Neural progenitor cell (in vitro differentiated cells): ENCODE measurements around the gene TNNT3. TPM values are rescaled to one million over a fixed set of nuclear protein-coding genes. Genes with fewer than 3 reads are reported as not detected.
A peak's percentile ranks its signal among the peaks of the same experiment; 100 is the strongest.

Experiments used
- DNase-seq: peaks from one replicate; pipeline ENCODE4 v3.0.0-alpha.2; 2016; ENCODE audit warnings: low spot score
- H2AFZ ChIP-seq: fragments of 200-600 bp; sonication (generic); replicated peaks from 2 replicates; pipeline ENCODE4 v1.6.1; 2016; ENCODE audit warnings: antibody characterized with exemption
- H3F3A ChIP-seq: fragments of 200-600 bp; sonication (generic); 2 replicates; pipeline ENCODE4 v1.6.1; 2016; ENCODE audit warnings: antibody characterized with exemption, low read depth
- H3K27ac ChIP-seq: fragments of 200-600 bp; sonication (generic); 2 replicates; pipeline ENCODE4 v1.5.1; 2016; ENCODE audit warnings: mild to moderate bottlenecking
- H3K27me3 ChIP-seq: fragments of 200-600 bp; sonication (generic); 2 replicates; pipeline ENCODE4 v1.6.1; 2016; ENCODE audit warnings: mild to moderate bottlenecking, moderate library complexity
- H3K36me3 ChIP-seq: fragments of 200-600 bp; sonication (generic); 2 replicates; pipeline ENCODE4 v1.5.1; 2016
- H3K4me1 ChIP-seq: fragments of 200-600 bp; sonication (generic); 2 replicates; pipeline ENCODE4 v1.6.1; 2016; ENCODE audit warnings: mixed run types
- H3K4me2 ChIP-seq: fragments of 200-600 bp; sonication (generic); 2 replicates; pipeline ENCODE4 v1.6.1; 2016
- H3K4me3 ChIP-seq: fragments of 200-600 bp; sonication (generic); 2 replicates; pipeline ENCODE4 v1.5.1; 2016
- H3K79me2 ChIP-seq: fragments of 200-600 bp; sonication (generic); 2 replicates; pipeline ENCODE4 v1.6.1; 2016; ENCODE audit warnings: low read depth
- H3K9ac ChIP-seq: fragments of 200-600 bp; sonication (generic); 2 replicates; pipeline ENCODE4 v1.6.1; 2016
- H3K9me3 ChIP-seq: fragments of 200-600 bp; sonication (generic); 2 replicates; pipeline ENCODE4 v1.5.1; 2016; ENCODE audit warnings: low read depth
- H4K20me1 ChIP-seq: fragments of 200-600 bp; sonication (generic); 2 replicates; pipeline ENCODE4 v1.6.1; 2016; ENCODE audit warnings: low read depth
- H3K27ac Mint-ChIP-seq: 3 replicates; pipeline ENCODE4 v1.8.0; 2021; ENCODE audit warnings: mixed read lengths
- H3K27me3 Mint-ChIP-seq: 2 replicates; pipeline ENCODE4 v1.8.0; 2022; ENCODE audit warnings: low read depth, mild to moderate bottlenecking, inconsistent platforms, moderate library complexity, mixed read lengths; ENCODE audit not compliant: insufficient read depth
- H3K36me3 Mint-ChIP-seq: 3 replicates; pipeline ENCODE4 v1.8.0; 2021; ENCODE audit warnings: mixed read lengths
- H3K4me1 Mint-ChIP-seq: 3 replicates; pipeline ENCODE4 v1.8.0; 2021; ENCODE audit warnings: mixed read lengths
- H3K4me3 Mint-ChIP-seq: 3 replicates; pipeline ENCODE4 v1.8.0; 2021; ENCODE audit warnings: mild to moderate bottlenecking, moderate library complexity, mixed read lengths
- H3K9me3 Mint-ChIP-seq: 3 replicates; pipeline ENCODE4 v1.8.0; 2020; ENCODE audit warnings: mixed read lengths
- EZH2 ChIP-seq: fragments of 200-600 bp; sonication (generic); IDR thresholded peaks from 2 replicates; pipeline ENCODE4 v1.6.1; 2017; ENCODE audit warnings: antibody characterized with exemption, mild to moderate bottlenecking, moderate library complexity
- EZH2phosphoT487 ChIP-seq: fragments of 200-600 bp; sonication (generic); IDR thresholded peaks from 2 replicates; pipeline ENCODE4 v1.6.1; 2017; ENCODE audit warnings: antibody characterized with exemption
- total RNA-seq: library from RNA; depleted of rRNA; stranded (reverse); fragments of >200 nt; gene quantifications from 2 replicates; pipeline ENCODE4 v1.2.3, GENCODE V29; 2015; ENCODE audit warnings: low replicate concordance
- TF ChIP-seq, protein P1 (sequence below): fragments of 200-600 bp; sonication (generic); IDR thresholded peaks from 2 replicates; pipeline ENCODE4 v1.5.1; 2017; ENCODE audit warnings: antibody characterized with exemption, mild to moderate bottlenecking

The TNNT3 gene
- total RNA-seq, 1 donor from 2014 or later, result 0.92 TPM

DNA sequence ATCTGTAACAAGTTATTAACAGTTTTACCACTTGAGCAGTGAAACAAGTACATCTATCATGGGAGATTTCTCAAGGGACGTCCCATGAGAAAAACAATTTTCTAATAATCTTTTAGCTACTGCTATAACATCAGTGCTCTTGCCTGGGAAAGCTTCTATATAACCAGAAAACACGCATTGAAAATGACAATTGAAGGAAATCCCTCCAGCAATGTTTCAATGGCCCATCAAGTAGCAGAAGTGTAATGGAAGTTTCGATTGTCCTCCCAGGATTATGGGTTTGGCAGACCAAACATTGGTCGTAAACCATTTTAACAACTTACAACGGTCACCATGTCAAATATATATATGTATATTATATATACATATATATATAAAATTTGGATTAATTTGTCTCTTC is 19.8 kb upstream of the TNNT3 start:
- no peak overlapping the region for H3K4me3 Mint-ChIP-seq
- Histone ChIP-seq H3K4me3 (no peak overlapping the region), H2AFZ (no peak overlapping the region), H3K9ac (no peak overlapping the region), H3K79me2 (no peaks in the 10 kb centered on the region), H4K20me1 (no peaks in the 10 kb centered on the region), H3K36me3 (no peaks in the 10 kb centered on the region), H3K4me1 (no peaks in the 10 kb centered on the region), H3K27me3 (no peaks in the 10 kb centered on the region), H3K27ac (no peak overlapping the region), H3F3A (no peaks in the 10 kb centered on the region), H3K4me2 (no peak overlapping the region), H3K9me3 (no peaks in the 10 kb centered on the region)
- no peaks in the 10 kb centered on the region for H3K9me3 Mint-ChIP-seq
- TF ChIP-seq EZH2phosphoT487 (no peak), EZH2 (no peak)
- TF ChIP-seq, protein P1, sequence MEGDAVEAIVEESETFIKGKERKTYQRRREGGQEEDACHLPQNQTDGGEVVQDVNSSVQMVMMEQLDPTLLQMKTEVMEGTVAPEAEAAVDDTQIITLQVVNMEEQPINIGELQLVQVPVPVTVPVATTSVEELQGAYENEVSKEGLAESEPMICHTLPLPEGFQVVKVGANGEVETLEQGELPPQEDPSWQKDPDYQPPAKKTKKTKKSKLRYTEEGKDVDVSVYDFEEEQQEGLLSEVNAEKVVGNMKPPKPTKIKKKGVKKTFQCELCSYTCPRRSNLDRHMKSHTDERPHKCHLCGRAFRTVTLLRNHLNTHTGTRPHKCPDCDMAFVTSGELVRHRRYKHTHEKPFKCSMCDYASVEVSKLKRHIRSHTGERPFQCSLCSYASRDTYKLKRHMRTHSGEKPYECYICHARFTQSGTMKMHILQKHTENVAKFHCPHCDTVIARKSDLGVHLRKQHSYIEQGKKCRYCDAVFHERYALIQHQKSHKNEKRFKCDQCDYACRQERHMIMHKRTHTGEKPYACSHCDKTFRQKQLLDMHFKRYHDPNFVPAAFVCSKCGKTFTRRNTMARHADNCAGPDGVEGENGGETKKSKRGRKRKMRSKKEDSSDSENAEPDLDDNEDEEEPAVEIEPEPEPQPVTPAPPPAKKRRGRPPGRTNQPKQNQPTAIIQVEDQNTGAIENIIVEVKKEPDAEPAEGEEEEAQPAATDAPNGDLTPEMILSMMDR, result no peak
- no peaks in the 10 kb centered on the region for H3K4me1 Mint-ChIP-seq
- no peak overlapping the region for H3K27ac Mint-ChIP-seq
- DNase-seq, result no peak
- no peaks in the 10 kb centered on the region for H3K36me3 Mint-ChIP-seq
- H3K27me3 Mint-ChIP-seq, result peaks cover 4% of the 10 kb centered on the region

DNA sequence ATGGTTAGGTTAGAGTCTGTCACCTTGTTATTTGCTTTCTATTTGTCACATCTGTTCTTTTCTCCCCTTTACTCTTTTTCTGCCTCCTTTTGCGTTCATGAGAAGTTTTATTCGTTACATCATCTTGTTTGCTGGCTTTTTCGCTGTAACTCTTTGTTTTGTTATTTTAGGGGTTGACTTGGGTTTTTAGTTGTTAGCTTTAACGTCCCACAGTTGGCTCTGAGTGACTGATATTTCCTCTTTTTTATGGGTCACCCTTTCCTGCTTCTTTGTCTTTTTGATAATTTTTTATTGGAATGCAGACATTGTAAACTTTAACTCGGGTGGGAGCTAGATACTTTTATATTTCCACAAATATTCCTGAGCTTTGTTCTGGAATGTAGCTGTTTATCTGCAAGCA is 13.3 kb upstream of the TNNT3 start:
- no peaks in the 10 kb centered on the region for H3K36me3 Mint-ChIP-seq
- TF ChIP-seq EZH2phosphoT487, result no peak
- TF ChIP-seq, protein P1, result no peak
- TF ChIP-seq EZH2, result no peak
- Histone ChIP-seq H3K27me3 (no peaks in the 10 kb centered on the region), H3K27ac (no peak overlapping the region), H2AFZ (peak overlapping the region; percentile 88), H3K36me3 (no peaks in the 10 kb centered on the region), H3K9me3 (no peaks in the 10 kb centered on the region), H3K4me2 (no peak overlapping the region), H3F3A (no peaks in the 10 kb centered on the region), H3K9ac (no peak overlapping the region), H3K4me3 (no peak overlapping the region), H4K20me1 (no peaks in the 10 kb centered on the region), H3K4me1 (peaks cover 6% of the 10 kb centered on the region), H3K79me2 (no peaks in the 10 kb centered on the region)
- H3K9me3 Mint-ChIP-seq, result no peaks in the 10 kb centered on the region
- no peak for DNase-seq
- peaks cover 3% of the 10 kb centered on the region for H3K27me3 Mint-ChIP-seq
- no peak overlapping the region for H3K4me3 Mint-ChIP-seq
- H3K4me1 Mint-ChIP-seq, result peaks cover 10% of the 10 kb centered on the region
- H3K27ac Mint-ChIP-seq, result no peak overlapping the region

DNA sequence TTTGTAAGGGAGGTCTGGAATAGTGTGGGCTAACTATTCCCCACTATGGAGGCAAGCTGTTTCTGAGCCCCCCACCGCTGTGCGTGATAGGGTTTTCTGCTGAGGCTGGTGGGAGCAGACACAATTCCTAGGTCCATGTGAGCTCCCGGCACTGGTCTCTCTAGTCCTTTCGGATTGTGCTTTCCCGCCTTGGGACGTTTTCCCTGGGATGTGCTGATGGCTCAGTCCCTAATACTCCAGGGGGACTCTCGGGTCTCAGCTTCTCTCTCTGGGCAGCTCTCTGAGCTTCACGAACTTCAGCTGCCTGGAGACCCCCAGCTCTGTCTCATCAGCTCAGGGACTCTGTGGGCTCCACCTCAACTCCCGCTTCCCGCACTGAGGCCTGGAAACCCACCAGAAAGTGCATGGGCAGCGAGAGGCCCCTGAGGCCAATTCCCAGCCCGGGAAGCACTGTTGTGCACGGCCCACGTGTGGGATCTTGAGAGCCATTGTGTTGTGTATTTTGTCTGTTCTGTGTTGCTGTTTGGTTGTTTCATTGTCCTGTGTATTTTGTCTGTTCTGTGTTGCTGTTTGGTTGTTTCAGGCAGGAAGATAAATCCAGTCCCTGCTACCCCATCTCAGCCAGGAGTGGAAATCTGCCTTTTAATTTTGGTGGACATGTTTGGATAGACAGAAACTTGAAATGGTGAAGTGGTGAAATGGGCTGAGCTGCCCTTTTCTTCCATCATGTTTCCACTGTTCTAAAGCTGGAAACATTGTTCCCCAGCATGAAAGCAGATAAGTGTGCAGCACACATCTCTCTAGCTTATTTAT is 12.7 kb upstream of the TNNT3 start:
- Histone ChIP-seq H3K9me3 (no peaks in the 10 kb centered on the region), H3K79me2 (no peaks in the 10 kb centered on the region), H3K27me3 (no peaks in the 10 kb centered on the region), H3K4me1 (peaks cover 6% of the 10 kb centered on the region), H2AFZ (peak overlapping the region; percentile 88), H3K4me3 (no peak overlapping the region), H4K20me1 (no peaks in the 10 kb centered on the region), H3K36me3 (no peaks in the 10 kb centered on the region), H3K9ac (no peak overlapping the region), H3K4me2 (no peak overlapping the region), H3F3A (no peaks in the 10 kb centered on the region), H3K27ac (no peak overlapping the region)
- H3K36me3 Mint-ChIP-seq, result no peaks in the 10 kb centered on the region
- TF ChIP-seq EZH2phosphoT487 (no peak), EZH2 (no peak)
- TF ChIP-seq, protein P1, result no peak
- H3K27me3 Mint-ChIP-seq, result peaks cover 3% of the 10 kb centered on the region
- no peak for DNase-seq
- H3K4me1 Mint-ChIP-seq, result peaks cover 10% of the 10 kb centered on the region
- H3K9me3 Mint-ChIP-seq, result no peaks in the 10 kb centered on the region
- H3K4me3 Mint-ChIP-seq, result no peak overlapping the region
- H3K27ac Mint-ChIP-seq, result no peak overlapping the region
